Progenitor cell of endocrine pancreas (in vitro differentiated cells): ENCODE data around the gene VTCN1. TPM values are rescaled to one million over a fixed set of nuclear protein-coding genes. Genes with fewer than 3 reads are reported as not detected.

ENCODE experiments used
- DNase-seq: peaks from one replicate; pipeline ENCODE4 v3.0.0; 2021; ENCODE audit warnings: low spot score; ENCODE audit not compliant: unreplicated experiment
- H3K27ac Mint-ChIP-seq: 2 replicates; pipeline ENCODE4 v1.8.0; 2021; ENCODE audit warnings: mild to moderate bottlenecking, moderate library complexity, mixed read lengths
- H3K27me3 Mint-ChIP-seq: 2 replicates; pipeline ENCODE4 v1.8.0; 2021; ENCODE audit warnings: mixed read lengths
- H3K36me3 Mint-ChIP-seq: 2 replicates; pipeline ENCODE4 v1.8.0; 2022; ENCODE audit warnings: mixed read lengths; ENCODE audit not compliant: insufficient read depth
- H3K4me1 Mint-ChIP-seq: 2 replicates; pipeline ENCODE4 v1.8.0; 2021; ENCODE audit warnings: low read depth, mixed read lengths
- H3K4me3 Mint-ChIP-seq: 2 replicates; pipeline ENCODE4 v1.8.0; 2021; ENCODE audit warnings: low read depth, mild to moderate bottlenecking, moderate library complexity, mixed read lengths
- H3K9me3 Mint-ChIP-seq: 2 replicates; pipeline ENCODE4 v1.8.0; 2021; ENCODE audit warnings: low read depth, mixed read lengths
- CTCF ChIP-seq: fragments of 200-600 bp; sonication (generic); IDR thresholded peaks from one replicate; pipeline ENCODE4 v1.5.0; 2021; ENCODE audit warnings: antibody characterized with exemption, mild to moderate bottlenecking; ENCODE audit not compliant: unreplicated experiment
- total RNA-seq: library from RNA; stranded (reverse); gene quantifications from 2 replicates; pipeline ENCODE4 v1.2.1, GENCODE V29; 2021

The VTCN1 gene
- total RNA-seq, 1 donor from 2014 or later, result 1.4 TPM

GRCh38 chr1:117225931-117226330, 15.2 kb upstream of the VTCN1 start:
- Mint-ChIP-seq H3K4me3 (no peak overlapping the region), H3K9me3 (peaks cover under 1% of the 10 kb centered on the region), H3K4me1 (no peaks in the 10 kb centered on the region), H3K36me3 (no peaks in the 10 kb centered on the region), H3K27me3 (peaks cover 3% of the 10 kb centered on the region), H3K27ac (no peak overlapping the region)
- DNase-seq, result no peak
- TF ChIP-seq CTCF, result no peak

GRCh38 chr1:117216718-117217117, 6.0 kb upstream of the VTCN1 start:
- Mint-ChIP-seq H3K9me3 (peaks cover 9% of the 10 kb centered on the region), H3K36me3 (peaks cover 4% of the 10 kb centered on the region), H3K27me3 (peaks cover 5% of the 10 kb centered on the region), H3K4me1 (peaks cover 2% of the 10 kb centered on the region), H3K27ac (no peak overlapping the region), H3K4me3 (no peak overlapping the region)
- TF ChIP-seq CTCF, result no peak
- no peak for DNase-seq

GRCh38 chr1:117215733-117216462, 5.2 kb upstream of the VTCN1 start:
- Mint-ChIP-seq H3K4me1 (peaks cover 3% of the 10 kb centered on the region), H3K9me3 (peaks cover 8% of the 10 kb centered on the region), H3K27me3 (peaks cover 5% of the 10 kb centered on the region), H3K27ac (no peak overlapping the region), H3K36me3 (peaks cover 4% of the 10 kb centered on the region), H3K4me3 (no peak overlapping the region)
- TF ChIP-seq CTCF, result no peak
- no peak for DNase-seq

- H3K36me3 Mint-ChIP-seq, result peaks cover 4% of the 10 kb centered on the region
- H3K27me3 Mint-ChIP-seq, result peaks cover 5% of the 10 kb centered on the region
- TF ChIP-seq CTCF, result no peak
- H3K9me3 Mint-ChIP-seq, result peaks cover 6% of the 10 kb centered on the region
- H3K27ac Mint-ChIP-seq, result no peak overlapping the region
- DNase-seq, result no peak
- peaks cover 5% of the 10 kb centered on the region for H3K4me1 Mint-ChIP-seq
- no peak overlapping the region for H3K4me3 Mint-ChIP-seq
Measured at GRCh38 chr1:117215019-117215418, 4.3 kb upstream of the VTCN1 start.

GRCh38 chr1:117213046-117213445, 2.3 kb upstream of the VTCN1 start:
- peaks cover 3% of the 10 kb centered on the region for H3K36me3 Mint-ChIP-seq
- no peak for TF ChIP-seq CTCF
- no peak overlapping the region for H3K4me3 Mint-ChIP-seq
- no peaks in the 10 kb centered on the region for H3K9me3 Mint-ChIP-seq
- DNase-seq, result no peak
- H3K27me3 Mint-ChIP-seq, result peaks cover 5% of the 10 kb centered on the region
- H3K27ac Mint-ChIP-seq, result no peak overlapping the region
- peaks cover 22% of the 10 kb centered on the region for H3K4me1 Mint-ChIP-seq
